GM21619 (cell line): ENCODE measurements around the gene GLYAT.

Experiments used
- ATAC-seq: cut with Tn5 transposase; IDR thresholded peaks from one replicate; pipeline ENCODE4 v1.9.1; 2021; ENCODE audit not compliant: unreplicated experiment

The GLYAT gene, protein sequence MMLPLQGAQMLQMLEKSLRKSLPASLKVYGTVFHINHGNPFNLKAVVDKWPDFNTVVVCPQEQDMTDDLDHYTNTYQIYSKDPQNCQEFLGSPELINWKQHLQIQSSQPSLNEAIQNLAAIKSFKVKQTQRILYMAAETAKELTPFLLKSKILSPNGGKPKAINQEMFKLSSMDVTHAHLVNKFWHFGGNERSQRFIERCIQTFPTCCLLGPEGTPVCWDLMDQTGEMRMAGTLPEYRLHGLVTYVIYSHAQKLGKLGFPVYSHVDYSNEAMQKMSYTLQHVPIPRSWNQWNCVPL

DNA sequence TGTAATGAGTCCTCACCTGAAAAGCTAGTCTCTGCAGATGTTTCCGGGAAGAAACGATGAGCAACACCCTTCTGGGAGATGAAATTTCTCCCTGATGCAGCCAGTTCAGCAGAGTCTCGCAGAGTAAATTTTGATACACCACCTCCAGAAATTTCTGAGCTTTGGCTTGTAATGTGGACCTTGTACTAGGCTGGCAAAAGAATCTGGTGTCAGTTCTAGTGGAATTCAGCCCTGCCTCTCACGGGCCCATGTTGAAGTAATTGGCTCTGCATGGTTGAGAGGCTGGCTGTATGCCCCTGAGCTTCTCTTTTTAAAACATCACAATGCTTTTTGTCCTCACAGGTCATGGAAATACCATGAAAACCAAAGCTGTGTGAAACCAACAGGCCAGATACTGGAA lies at the start of gene GLYAT:
Gene GLYAT (minus strand): TSS at position 125 of the 400 bp plus-strand sequence. CDS start 7,447 bp downstream, outside the sequence.
- no peak for ATAC-seq

DNA sequence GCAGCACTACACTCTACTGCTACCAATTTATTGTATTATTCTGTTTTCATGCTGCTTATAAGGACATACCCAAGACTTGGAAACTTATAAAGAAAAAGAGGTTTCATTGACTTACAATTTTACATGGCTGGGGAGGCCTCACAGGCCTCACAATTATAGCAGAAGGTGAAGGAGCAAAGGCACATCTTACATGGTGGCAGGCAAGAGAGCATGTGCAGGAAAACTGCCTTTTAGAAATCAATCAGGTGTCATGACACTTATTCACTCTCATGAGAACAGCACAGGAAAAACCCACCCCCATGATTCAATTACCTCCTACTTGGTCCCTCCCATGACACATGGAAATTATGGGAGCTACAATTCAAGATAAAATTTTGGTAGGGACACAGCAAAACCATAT lies 49.6 kb upstream of the GLYAT start:
- no peak for ATAC-seq

DNA sequence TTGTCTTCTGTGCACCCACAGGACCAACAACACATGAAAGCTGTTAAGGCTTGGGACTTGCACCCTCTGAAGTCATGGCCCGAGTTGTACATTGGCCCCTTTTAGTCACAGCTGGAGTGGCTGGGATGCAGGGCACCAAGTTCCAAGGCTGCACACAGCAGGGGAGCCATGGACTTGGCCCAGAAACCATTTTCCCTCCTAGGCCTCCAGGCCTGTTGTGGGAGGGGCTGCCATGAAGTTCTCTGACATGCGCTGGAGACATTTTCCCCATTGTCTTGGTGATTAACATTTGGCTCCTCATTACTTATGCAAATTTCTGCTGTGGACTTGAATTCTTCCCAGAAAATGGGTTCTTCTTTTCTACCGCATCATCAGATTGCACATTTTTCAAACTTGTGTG lies 48.8 kb upstream of the GLYAT start:
- no peak for ATAC-seq

DNA sequence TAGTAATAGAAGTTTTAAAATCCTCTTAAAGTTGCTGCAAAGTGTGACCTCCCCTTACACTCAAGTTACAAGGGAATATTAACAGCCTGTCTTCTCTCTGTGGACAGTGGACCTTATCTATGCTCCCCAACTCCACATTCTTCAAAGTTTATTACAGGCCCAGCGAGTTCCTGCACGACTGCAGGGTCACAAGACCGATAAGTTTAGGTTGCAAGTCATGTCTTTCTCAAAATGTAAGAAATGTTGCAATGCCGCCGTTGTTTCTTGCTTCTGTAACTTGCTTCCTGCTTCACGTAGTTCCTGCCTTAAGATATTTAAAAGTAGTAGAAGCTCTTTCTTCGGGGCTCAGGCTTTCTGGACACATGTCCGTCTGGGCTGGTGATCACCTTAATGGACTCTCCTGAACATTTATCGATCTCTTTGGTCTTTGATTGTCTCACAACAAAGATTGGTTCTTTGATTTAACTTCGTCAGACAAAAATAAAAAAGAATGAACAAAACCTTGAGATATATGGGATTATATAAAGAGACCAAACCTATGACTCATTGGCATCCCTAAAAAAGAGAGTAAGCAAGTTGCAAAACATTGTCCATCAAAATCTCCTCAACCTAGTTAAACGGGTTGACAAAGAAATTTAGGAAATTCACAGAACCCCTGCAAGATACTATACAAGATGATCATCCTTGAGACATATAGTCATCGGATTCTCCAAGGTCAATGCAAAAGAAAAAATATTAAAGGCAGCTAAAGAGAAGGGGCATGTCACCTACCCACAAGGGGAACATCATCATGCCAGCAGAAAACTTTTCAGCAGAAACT lies 45.4 kb upstream of the GLYAT start:
- ATAC-seq, result no peak

DNA sequence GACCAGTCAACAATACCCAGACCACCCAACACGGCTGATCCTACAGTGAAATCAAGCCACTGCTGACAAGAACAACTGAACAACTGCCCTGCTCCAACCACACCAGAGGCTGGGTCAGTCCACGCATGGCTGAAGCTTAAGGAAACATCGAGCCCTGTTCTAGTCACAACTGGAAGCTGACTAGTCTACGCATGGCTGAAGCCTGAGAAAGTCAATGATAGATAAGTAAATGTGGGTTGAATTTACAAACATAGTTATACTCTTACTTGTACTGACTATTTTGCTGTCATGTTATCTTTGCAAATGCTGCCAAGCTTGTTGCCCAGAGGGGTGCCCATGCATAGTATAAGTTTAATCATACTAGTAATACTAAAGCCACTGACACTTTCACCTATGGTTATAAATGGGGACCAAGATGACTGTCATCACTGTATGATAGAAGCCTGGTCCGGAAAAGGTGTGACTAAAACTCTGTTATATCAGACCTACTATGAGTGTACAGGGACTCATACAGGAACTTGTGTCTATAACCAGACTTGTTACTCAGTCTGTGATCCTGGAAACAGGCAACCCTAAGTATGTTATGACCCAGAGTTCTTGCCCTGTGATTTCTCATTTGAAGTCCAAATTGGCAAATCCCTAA lies 43.4 kb upstream of the GLYAT start:
- ATAC-seq, result no peak

DNA sequence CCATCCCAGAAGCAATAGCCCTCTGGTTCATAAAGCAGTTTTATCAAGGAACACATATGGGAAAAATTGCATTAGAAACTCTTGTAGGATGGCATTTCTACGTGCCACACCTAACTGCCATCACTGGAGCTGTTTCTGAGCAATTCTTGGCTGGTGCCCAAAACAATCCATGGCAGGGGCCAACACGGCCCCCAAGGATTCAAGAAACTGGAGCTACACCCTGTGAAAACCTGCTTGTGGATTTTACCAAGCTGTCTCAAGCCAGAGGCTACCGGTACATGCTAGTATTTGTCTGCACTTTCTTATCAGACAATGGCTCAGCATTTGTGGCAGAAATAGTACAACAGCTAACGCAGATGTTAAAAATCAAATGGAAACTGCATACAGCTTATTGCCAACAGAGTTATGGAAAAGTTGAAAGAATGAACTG lies 42.4 kb upstream of the GLYAT start:
- ATAC-seq, result no peak

DNA sequence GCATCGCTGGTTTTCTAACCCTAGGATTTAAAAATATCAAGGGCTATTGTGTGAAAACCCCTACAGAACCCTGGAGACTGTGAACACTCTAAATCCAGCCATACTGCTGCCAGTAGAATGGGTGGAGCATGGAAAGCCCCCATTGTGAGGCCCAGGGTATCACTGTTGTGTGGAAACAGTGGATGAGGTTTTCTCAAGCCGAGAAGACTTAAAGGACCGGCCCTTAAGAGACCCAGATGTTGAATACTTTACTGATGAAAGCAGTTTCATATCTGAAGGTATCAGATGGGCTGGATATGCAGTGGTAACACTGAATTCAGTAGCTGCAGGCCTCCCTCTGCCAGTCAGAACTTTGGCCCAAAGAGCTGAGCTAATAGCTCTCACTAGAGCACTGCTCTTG lies 41.6 kb upstream of the GLYAT start:
- no peak for ATAC-seq

DNA sequence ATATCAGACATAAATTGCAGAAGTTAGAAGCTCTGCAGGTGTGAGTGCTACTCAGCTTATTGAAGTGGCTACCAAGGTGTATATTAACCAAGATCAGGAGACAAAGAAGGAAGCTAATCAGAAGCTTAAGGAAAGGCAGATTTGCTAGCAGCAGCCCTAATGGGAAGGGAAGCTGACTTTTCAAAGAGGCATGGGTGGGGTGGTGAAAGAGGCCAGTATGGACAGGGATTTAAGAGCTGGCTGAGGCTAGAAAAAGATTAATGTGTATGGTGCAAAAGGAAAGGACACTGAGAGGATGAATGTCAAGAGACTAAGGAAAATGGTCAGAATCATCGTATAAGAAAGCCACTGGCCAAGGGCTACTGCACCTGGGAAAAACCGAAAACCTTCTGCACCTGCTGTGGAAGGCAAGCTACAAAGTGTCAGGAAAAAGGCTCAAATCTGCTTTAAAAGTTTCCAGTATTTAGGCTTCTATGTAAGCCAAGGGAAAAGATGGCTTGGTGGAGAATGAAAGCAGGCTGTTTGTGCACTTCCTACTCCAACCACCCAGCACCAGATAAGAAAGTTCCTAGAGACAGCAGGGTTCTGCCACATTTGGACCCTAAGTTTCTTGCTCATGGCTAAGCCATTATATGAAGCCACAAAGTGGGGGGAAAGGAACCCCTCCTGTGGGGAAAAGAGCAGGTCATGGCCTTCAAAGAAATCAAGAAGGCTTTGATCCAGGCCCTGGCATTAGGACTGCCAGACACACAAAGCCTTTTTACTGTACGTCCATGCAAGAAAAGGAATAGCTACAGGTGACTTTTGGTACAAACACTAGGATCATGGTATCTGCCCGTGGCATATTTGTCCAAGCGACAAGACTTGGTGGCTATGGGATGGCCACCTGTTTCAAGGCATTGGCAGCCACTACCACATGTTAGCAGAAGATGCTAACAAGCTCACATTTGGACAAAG lies 40.9 kb upstream of the GLYAT start:
- ATAC-seq, result no peak

DNA sequence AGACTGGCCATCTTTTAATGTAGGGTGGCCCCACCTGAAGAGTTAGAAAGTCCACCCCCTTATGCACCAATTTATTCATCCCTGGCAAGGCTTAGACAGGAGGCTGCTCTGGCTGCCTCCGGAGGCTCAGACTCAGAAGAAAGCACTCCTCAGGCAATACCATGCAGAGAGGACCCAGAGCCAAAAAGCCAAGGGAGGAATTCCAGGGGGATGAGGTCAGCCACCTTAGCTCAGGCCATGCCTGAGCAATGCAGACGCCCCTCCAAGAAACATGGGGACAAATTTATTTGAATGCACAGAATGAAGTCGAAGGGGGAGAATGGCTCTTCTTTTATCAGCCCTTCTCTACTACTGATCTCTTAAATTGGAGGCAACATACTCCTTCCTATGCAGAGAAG lies 39.7 kb upstream of the GLYAT start:
- no peak for ATAC-seq

DNA sequence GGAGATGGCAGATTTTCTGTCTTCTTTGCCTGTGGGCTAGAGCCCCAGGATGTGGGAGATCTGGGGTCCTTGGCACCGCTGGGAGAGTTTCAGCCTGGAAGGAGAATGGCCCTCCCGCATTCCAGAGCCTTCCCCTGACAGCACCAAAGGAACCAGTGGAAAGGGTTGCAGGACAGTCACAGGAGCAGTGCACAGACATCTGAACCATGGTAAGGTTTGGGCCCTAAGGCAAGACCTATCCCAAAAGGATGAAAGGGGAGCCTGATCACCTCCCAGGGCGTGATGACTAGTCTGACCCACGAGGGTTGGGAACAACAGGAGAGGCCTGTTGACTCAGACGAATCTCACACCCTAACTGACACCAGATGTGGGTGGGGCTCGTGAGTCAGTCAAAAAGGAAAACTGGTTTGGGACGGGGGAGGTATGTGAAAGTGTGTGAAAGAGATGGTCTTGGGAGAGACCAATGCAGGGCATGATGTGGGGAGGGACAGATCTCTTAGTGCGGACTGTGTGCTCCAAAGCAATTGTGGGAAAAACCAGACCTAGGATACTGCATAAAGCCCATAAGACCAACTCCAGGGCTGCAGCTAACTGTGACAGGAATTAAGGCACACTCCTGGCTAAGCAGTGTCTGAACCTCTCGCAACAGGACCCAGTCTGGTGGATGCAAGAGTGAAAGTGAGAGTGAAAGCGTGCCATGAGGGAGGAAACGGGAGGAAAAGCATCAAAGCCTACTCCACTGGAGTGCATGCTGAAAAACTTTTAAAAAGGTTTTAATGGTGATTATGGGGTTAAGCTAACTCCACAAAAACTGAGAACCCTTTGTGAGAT lies 39.1 kb upstream of the GLYAT start:
- ATAC-seq, result no peak

DNA sequence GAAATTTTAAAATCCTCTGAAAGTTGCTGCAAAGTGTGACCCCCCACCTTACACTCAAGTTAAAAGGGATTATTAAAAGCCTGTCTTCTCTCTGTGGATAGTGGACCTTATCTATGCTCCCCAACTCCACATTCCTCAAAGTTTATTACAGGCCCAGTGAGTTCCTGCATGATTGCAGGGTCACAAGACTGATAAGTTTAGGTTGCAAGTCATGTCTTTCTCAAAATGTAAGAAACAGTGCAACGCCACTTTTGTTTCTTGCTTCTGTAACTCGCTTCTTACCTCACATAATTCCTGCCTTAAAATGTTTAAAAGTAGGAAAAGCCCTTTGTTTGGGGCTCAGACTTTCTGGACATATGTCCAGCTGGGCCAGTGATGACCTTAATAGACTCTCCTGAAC lies 38.4 kb upstream of the GLYAT start:
- ATAC-seq, result no peak

DNA sequence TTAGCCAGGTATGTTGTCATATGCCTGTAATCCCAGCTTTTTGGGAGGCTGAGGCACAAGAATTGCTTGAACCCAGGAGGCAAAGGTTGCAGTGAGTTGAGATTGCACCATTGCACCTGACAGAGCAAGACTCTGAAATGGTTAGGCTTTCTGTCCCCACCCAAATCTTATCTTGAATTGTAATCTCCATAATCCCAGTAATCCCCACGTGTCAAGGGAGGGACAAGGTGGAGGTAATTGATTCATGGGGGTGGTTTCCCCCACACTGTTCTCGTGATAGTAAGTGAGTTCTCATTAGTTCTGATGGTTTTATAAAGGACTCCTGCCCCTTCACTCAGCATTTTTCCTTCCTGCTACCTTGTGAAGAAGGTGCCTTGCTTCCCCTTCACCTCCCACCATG lies 37.6 kb upstream of the GLYAT start:
- ATAC-seq, result no peak

DNA sequence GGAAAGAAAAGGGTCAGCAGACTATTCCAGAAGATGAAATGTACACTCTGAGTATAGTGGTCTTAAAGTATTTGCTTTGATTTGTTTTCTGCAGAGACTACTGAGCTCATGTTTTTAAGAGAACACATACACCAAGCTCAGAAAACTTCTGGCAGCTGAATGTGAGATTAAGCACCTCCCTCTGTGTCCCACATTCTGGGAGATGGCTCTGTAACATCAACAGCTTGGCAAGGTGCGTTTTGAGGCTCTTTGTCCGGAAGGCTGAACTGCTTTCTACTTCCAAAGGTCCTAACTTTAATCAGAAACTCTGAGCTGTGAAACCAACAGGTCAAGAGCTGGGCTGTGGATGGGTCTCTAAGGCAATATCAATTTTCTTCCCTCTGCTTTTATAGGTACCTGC lies 36.4 kb upstream of the GLYAT start:
- ATAC-seq, result no peak

DNA sequence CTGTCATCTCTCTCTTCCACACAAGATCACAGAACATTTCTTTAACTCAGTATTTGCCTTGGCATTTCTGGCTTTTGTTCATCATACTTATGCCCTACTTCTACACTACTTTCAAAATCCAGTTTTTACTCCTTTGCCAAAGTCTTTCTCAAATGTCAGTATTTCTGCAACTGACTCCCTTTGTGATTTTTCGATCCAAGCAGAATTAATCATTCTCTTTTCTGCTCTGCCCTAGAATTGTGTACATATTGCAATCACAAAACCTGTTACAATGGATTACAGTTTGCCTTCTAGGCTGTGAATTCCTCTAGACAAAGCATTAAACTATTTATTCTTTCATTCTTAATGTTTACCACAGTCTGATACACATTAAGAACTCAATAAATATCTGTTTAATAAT lies 33.3 kb upstream of the GLYAT start:
- ATAC-seq, result no peak

DNA sequence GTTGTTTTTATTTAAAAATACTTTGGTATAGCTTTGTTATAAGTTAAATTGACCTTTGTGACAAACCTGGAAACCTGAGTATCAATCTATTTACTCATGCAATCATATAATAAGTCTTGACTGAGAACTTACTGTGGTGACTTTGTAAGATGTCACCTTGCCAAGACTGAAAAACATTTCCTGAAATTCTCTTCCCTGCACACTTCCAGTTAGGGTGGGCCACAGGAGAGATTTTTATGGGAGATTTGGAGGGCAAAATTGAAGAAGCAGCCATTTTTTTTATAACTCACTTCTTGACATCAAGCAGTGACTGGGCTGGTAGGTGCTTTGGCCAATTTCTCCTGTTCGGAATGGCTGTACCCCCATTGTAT lies 31.4 kb upstream of the GLYAT start:
- no peak for ATAC-seq

DNA sequence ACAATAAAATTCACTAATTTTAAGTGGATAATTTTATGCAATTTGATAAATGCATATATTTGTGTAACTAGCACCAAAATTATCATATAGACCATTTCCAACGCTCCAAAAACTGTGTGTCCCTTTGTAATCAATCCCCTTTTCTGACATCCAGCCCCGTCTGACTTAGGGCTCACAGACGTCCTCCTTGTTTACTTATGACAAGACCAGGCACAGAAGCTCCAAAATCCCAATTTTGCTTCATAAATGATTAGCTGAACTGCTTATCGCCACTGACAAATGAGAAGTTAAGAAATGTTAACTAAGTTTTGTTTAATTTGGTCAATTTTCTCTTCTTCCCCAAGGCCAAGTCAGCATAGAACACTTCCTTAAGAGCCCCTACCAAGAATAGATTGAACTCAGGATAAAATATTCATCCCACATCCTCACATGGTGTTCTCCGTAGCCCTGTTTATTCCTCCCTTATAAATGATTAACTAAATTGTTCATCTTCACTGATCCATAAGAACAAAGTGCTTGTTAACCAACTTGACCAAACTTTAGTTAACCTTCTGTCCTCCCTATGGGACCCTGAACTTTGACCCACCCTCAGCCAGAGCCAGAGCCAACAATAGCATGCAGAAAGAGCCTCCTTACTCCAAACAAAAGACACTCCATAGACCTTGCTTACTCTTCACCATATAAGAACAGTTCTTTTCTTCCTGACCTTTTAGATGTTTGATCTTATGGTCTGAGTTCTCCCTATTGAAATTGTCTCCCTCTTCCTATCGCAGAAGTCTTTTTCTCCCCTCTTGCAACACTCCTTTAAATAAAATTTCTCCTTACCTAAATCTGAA lies 30.8 kb upstream of the GLYAT start:
- ATAC-seq, result no peak

DNA sequence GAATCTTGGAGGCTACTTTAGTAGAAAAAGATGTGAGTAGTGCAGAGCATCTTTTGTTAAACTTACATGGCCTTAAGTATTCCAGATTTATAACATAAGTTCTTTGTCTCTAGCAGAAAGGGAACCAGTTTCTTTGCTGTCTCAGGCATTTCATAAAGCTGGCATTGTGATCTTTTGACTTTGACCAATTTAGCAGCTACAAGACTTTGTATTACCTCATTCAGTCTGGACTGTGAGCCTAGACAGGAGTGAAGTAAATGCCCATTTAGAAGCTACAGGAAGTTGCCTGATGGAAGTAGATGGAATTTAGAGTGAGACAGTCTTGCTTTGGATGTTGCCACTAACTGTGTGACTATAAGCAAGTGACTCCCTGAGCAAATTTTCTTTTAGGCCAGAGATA lies 25.7 kb upstream of the GLYAT start:
- no peak for ATAC-seq

DNA sequence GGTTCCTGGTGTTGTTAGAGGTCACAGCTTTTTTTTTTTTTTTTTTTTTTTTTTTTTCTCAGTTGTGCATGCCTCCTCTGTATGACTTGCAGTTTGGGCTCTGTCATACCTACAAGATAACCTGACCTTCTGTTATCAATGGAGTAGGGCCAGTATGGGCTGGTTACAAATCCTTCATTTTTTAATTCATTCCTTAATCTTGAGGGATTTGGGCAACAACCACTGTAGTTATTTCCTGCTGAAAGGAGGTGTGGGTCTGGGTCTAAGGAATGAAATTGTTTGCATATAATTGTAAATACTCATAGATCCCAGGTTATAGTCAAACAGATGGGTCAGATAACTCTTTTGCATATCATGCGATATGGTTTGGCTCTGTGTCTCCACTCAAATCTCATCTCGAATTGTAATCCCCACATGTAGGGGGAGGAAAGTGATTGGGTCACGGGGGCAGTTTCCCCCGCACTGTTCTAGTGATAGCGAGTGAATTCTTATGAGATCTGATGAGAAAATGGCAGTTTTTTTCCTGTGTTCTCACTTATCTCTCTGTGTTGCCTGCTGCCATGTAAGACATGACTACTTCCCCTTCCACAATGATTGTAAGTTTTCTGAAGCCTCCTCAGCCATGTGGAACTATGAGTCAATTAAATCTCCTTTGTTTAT lies 14.1 kb upstream of the GLYAT start:
- no peak for ATAC-seq
